Heart left ventricle (tissue), 16 donors: ENCODE results near the gene SHROOM3. TPM values are rescaled to one million over a fixed set of nuclear protein-coding genes. Genes with fewer than 3 reads are reported as not detected.

ENCODE experiments used
- ATAC-seq, 4 donors: fragments of 200-7000 bp; cut with Tn5 transposase; one replicate each; pipeline ENCODE4 v1.9.1; 2020 to 2022; ENCODE audit warnings: moderate library complexity in 4 of 4, mild to moderate bottlenecking in 3 of 4, moderate number of reproducible peaks in 1 of 4
- DNase-seq, 5 donors: peaks; one replicate each; pipeline ENCODE4 v3.0.0-alpha.2; 2020
- H3K27ac ChIP-seq, 12 donors: fragments of 200-600 bp; sonication (generic) in 4 of 12; one replicate each; pipeline versions ENCODE4 v1.5.0 to v1.8.0; 2016 to 2022; ENCODE audit warnings: mild to moderate bottlenecking in 2 of 12
- H3K27me3 ChIP-seq, 9 donors: fragments of 200-600 bp; sonication (generic) in 2 of 9; one replicate each; pipeline versions ENCODE4 v1.5.1 to v1.8.0; 2016 to 2022; ENCODE audit warnings: mild to moderate bottlenecking in 3 of 9
- H3K36me3 ChIP-seq, 9 donors: fragments of 200-600 bp; sonication (generic) in 2 of 9; one replicate each; pipeline versions ENCODE4 v1.5.0 to v1.8.0; 2018 to 2022; ENCODE audit warnings: mild to moderate bottlenecking in 2 of 9
- H3K4me1 ChIP-seq, 12 donors: fragments of 200-600 bp; sonication (generic) in 4 of 12; one replicate each; pipeline versions ENCODE4 v1.5.0 to v1.8.0; 2016 to 2022; ENCODE audit warnings: mild to moderate bottlenecking in 3 of 12
- H3K4me3 ChIP-seq, 12 donors: fragments of 200-600 bp; sonication (generic) in 4 of 12; one replicate each; pipeline versions ENCODE4 v1.5.0 to v1.8.0; 2017 to 2022; ENCODE audit warnings: mild to moderate bottlenecking in 9 of 12, moderate library complexity in 4 of 12
- H3K9me3 ChIP-seq, 12 donors: fragments of 200-600 bp; sonication (generic) in 4 of 12; one replicate each; pipeline versions ENCODE4 v1.5.0 to v1.8.0; 2016 to 2022; ENCODE audit warnings: mild to moderate bottlenecking in 1 of 12
- CTCF ChIP-seq, 12 donors: fragments of 200-600 bp; sonication (generic) in 4 of 12; IDR thresholded peaks; one replicate each; pipeline versions ENCODE4 v1.5.0 to v1.8.0; 2018 to 2022; ENCODE audit warnings: antibody characterized with exemption in 12 of 12, mild to moderate bottlenecking in 5 of 12
- POLR2A ChIP-seq, 2 donors: fragments of 450-650 bp; IDR thresholded peaks; one replicate each; pipeline ENCODE4 v1.6.1; 2017; ENCODE audit warnings: antibody characterized with exemption in 2 of 2, mild to moderate bottlenecking in 2 of 2, moderate library complexity in 2 of 2
- WGBS, 4 donors: extraction: QIAGEN DNeasy Blood & Tissue Kit in 2 of 4; methylation state at CpG; one replicate each; pipeline versions ENCODE4 v1.1.5 to v1.1.7; 2013 to 2018; 5-methylcytosine and 5-hydroxymethylcytosine counted together
- intact Hi-C, 10 donors: fragments of 100-400 bp; cut with DNase I; formaldehyde crosslinking; loops; one replicate each; pipeline versions ENCODE4 v1.11.1 to v1.14.2; 2022
- polyA plus RNA-seq, 2 donors: library from polyadenylated mRNA; stranded (reverse); fragments of 200-250 nt; gene quantifications; one replicate each; pipeline ENCODE4 v1.2.3, GENCODE V29; 2013
- total RNA-seq, 9 donors: library from RNA; depleted of rRNA in 2 of 9; stranded (reverse); fragments of >200 nt in 2 of 9; fragmentation: NEBNext Ultra II Directional in 3 of 9; extraction: Animal tissue kit (Norgen Biotek cat#: 25700) in 3 of 9; gene quantifications; one replicate each; pipeline versions ENCODE4 v1.1.0 to v1.2.4, GENCODE V29; 2016 to 2023
- donor health status: ischemic (EF 13 %, LVEDD 7.1; RV severe dilation, severe dysfunction).
- donor health status: healthy with polysubstance abuse.
- donor health status: DM: no; HTN: yes; CAD: no.
- donor health status: DM: no; HTN: no; CAD: no.
- donor health status: ischemic (EF 25% LVEDD 6.9; RV normal size, moderate dysfunction).
- donor health status: ischemic (EF 25% LVEDD 5.7; RV mildly dilated, moderate dysfunction).
- donor health status: healthy.
- donor health status: DM: yes; HTN: yes; CAD: no.
- donor health status: ischemic (EF 35%, LVEDD 5.7; RV mildly dilated, moderate dysfunction).
- donor health status: nonischemic (EF 11% LVEDD 7.7; RV severe dilation, severe dysfunction).
- donor health status: DM: yes; HTN: yes; CAD: no.
- donor health status: PGD.
- donor health status: ischemic (EF 29% LVEDD 5.4; RV normal size, mild dysfunction).
- donor health status: nonischemic (EF 23%, LVEDD 6.1; RV moderate dilation, normal function).

SHROOM3 gene
- total and polyA plus RNA-seq, 11 donors = 4.6 to 38.5 (median 20.3) TPM

DNA sequence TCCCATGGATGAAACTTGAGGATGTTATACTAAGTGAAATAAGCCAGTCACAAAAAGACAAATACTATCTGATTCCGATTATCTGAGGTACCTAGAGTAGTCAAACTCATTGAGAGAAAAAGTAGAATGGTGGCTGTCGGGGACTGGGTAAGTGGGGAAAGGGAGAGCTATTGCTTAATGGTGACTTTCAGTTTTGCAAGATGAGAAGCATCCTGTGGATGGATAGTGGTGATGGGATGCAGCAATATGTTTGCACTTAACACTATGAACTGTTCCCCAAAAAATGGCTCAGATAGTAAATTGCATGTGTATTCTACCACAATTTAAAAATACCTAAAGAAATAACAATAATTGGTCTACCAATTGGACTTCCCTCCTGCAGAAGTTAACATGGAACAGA lies 181.5 kb downstream of the SHROOM3 start:
- Histone ChIP-seq H3K9me3 (no peaks in the 10 kb centered on the region), H3K27me3 (no peaks in the 10 kb centered on the region), H3K27ac (no peak overlapping the region), H3K36me3 (no peaks in the 10 kb centered on the region), H3K4me1 (peaks cover 0 to 21% (median 3%) of the 10 kb centered on the region in 12 donors), H3K4me3 (no peak overlapping the region)
- no peak for ATAC-seq
- WGBS, 4 donors = 90 to 97% (median 93%) methylated on average over 2 of the region's 2 CpGs
- DNase-seq = no peak
- TF ChIP-seq CTCF (IDR thresholded peaks at IDR 0.05) (no peak), POLR2A (IDR thresholded peaks at IDR 0.05) (no peak)
- intact Hi-C loops = no loop called here

DNA sequence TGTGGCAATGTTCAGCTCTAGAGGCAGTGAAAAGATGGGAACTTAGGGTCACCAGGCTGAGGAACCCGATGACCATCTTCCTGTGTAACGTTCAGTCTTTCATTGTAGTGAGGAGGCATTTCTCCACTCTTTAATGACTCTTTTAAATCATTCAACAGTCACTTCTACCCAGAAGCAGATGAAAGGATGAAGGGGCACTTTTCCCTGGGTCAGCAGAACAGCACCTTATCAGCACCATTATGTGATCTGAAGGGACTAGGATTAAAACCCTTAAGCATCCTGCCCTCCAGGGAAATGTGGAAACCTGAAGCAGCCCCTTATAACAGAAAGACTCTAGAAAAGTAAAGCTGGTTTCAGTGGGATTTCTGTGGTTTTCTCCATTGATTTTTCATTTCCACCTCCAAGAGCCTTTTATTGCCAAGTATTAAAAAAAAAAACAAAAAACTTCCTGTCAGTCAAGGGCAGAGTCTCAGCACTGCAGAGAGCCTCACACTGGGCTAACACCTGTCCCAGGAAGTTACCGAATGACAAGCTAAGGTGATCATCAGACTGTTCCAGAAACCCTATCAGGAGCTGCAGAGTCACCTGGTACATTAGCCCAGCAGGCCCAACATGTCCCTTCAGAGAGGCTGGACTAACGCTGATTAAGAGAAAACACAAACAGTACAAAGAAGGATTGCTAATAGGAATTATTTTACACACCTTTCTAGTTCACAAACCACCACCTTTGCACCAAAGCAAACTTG lies 185.9 kb downstream of the SHROOM3 start:
- Histone ChIP-seq H3K4me1 (peaks cover 0 to 41% (median 19%) of the 10 kb centered on the region in 12 donors), H3K27me3 (no peaks in the 10 kb centered on the region), H3K27ac (no peak overlapping the region), H3K4me3 (no peak overlapping the region), H3K9me3 (no peaks in the 10 kb centered on the region), H3K36me3 (no peaks in the 10 kb centered on the region)
- ATAC-seq = peak in 1 of 4 donors; percentile 35
- intact Hi-C loops = no loop called here
- DNase-seq = no peak
- TF ChIP-seq CTCF (IDR thresholded peaks at IDR 0.05) (no peak), POLR2A (IDR thresholded peaks at IDR 0.05) (no peak)
- 46 to 57% (median 55%) methylated on average over 4 of the region's 4 CpGs for WGBS, 4 donors

DNA sequence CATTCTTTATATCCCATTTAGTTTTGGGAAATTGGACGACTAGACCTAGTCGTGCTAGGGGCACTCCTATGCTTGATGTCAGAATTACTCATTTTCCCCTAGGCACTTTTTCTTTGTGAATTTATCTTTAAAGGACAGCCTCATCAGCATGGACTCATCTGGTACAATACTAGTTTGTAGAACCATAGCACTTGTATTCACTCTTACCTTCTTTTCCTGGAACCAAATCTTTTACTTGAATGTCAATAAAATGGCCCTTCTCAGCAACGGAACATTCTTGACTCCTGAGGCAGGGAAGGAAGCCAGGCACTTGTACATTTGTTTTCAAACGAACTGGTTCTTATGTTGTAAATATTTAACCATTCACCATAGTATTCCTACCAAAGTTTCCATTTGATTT lies 187.1 kb downstream of the SHROOM3 start:
- Histone ChIP-seq H3K4me1 (peaks cover 0 to 43% (median 19%) of the 10 kb centered on the region in 12 donors), H3K36me3 (no peaks in the 10 kb centered on the region), H3K27me3 (no peaks in the 10 kb centered on the region), H3K9me3 (no peaks in the 10 kb centered on the region), H3K27ac (peak overlapping the region in 2 of 12 donors; percentile 13 to 63), H3K4me3 (no peak overlapping the region)
- no peak for DNase-seq
- intact Hi-C loops = no loop called here
- TF ChIP-seq CTCF (IDR thresholded peaks at IDR 0.05) (no peak), POLR2A (IDR thresholded peaks at IDR 0.05) (no peak)
- no peak for ATAC-seq
- WGBS, 4 donors = 55 to 62% (median 60%) methylated on average over 4 of the region's 4 CpGs

DNA sequence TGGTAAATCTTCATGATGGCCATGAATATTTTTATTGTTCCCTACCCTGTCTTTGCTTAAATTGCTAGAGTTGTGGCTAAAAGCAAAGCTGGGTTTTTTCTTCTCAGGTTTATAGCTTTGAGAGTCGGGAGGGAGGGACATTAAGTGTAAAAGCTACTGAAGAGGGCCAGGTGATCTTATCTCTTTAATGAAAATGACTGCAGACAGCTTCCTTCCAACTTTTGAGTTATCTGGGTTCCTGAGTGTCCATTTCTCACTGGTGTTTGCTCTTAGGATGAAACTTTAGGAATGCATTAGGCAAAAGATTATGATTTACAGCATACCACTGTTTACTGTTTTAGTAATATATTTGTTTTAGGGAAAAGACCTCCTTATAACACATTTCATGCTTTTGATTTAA lies 187.7 kb downstream of the SHROOM3 start:
- H3K4me1 ChIP-seq = peaks cover 0 to 46% (median 19%) of the 10 kb centered on the region in 12 donors
- H3K27me3 ChIP-seq = no peaks in the 10 kb centered on the region
- 62 to 75% (median 69%) methylated on average over 1 of the region's 1 CpG for WGBS, 4 donors
- no peaks in the 10 kb centered on the region for H3K36me3 ChIP-seq
- ATAC-seq (no peak), DNase-seq (no peak)
- H3K9me3 ChIP-seq = no peaks in the 10 kb centered on the region
- intact Hi-C loops = no loop called here
- TF ChIP-seq POLR2A (IDR thresholded peaks at IDR 0.05) (no peak), CTCF (IDR thresholded peaks at IDR 0.05) (no peak)
- H3K27ac ChIP-seq = peak overlapping the region in 5 of 12 donors; percentile 13 to 75 (median 66)
- H3K4me3 ChIP-seq = no peak overlapping the region
